ES-I3 (cell line): ENCODE results near the gene MMD2.
A peak's percentile ranks its signal among the peaks of the same experiment; 100 is the strongest.
"Not testable (repeated sequence)": the region's sequence is repeated elsewhere in the genome, so short reads cannot be mapped to it uniquely, and the experiment has no call there.

Experiments used
- H3K36me3 ChIP-seq: 2 replicates; pipeline ENCODE4 v1.6.1; 2013; ENCODE audit warnings: mild to moderate bottlenecking, low read length, control low read depth, moderate library complexity; ENCODE audit not compliant: insufficient read depth
- H3K4me1 ChIP-seq: 2 replicates; pipeline ENCODE4 v1.6.1; 2013; ENCODE audit warnings: mild to moderate bottlenecking, control low read depth, low read length; ENCODE audit not compliant: insufficient read depth
- H3K9ac ChIP-seq: 2 replicates; pipeline ENCODE4 v1.6.1; 2013; ENCODE audit warnings: low read depth, mild to moderate bottlenecking, low read length, moderate library complexity
- H3K9me3 ChIP-seq: 2 replicates; pipeline ENCODE4 v1.6.1; 2013; ENCODE audit warnings: mild to moderate bottlenecking, low read length, moderate library complexity; ENCODE audit not compliant: control insufficient read depth, insufficient read depth

MMD2 gene, protein sequence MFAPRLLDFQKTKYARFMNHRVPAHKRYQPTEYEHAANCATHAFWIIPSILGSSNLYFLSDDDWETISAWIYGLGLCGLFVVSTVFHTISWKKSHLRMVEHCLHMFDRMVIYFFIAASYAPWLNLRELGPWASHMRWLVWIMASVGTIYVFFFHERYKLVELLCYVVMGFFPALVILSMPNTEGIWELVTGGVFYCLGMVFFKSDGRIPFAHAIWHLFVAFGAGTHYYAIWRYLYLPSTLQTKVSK

DNA sequence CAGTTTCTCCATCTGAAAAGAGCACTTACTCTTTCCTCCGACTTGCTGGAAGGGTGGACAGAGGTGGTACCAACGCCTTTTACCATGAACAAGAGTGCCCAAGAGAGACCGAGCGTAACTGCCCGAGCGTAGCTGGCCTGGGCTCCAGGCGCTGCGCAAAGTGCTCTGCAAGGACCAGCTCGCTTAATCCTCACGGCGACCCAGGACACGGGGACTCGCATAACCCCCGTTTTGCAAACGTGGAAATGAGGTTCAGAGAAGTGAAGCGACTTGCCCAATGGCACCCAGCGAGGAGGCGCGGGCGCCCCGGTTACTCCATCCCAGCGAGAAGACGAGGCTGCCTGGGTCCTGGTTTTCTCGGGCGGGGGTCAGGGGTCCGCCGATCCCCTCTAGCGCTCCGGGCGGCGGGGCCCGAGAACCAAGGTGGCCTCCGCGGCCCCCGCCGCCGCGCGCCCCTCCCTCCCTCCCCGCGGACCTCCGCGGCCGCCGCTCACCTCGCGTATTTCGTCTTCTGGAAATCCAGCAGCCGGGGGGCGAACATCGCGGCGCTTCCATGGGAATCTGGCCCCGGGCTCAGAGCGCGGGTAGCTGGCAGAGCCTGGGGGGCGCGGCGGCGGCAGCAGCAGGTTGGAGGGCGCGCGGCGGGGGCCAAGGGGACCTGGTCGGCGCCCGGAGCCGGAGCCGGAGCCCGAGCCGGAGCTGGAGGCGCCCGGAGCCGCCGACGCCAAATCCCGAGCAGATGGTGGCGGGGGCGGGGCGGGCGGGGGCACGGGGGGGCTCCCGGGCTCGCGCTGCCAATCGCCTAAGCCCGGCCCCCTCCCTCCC, at the start of gene MMD2:
Gene MMD2 (minus strand): TSS at position 711 of the 825 bp plus-strand sequence. CDS start 170 bp downstream, at position 541.
- no peaks in the 10 kb centered on the region for H3K4me1 ChIP-seq
- H3K9me3 ChIP-seq: no peaks in the 10 kb centered on the region
- peak within 1 kb of the TSS; percentile 44; the same call in 1 of the 2 replicates for H3K9ac ChIP-seq
- H3K36me3 ChIP-seq: no peaks in the 10 kb centered on the region

DNA sequence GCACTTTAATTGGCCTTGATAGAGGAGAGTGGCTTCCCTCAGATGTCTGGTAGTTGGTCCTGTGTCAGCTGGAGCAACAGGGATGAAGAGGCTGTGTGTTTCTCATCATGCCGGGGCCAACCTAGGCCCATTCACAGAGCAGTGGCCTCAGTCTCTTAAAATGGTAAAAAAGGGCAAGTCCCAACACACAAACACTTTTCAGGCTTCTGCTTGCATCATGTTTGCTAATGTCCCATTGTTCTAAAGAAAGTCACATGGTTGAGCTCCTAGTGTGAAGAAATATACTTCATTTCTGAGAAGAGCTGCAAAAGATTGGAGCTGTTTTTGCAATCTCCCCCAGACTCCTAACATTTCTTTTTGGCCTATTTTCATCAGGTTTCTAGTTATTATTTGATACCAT, 46.1 kb upstream of the MMD2 start:
- H3K4me1 ChIP-seq: 0 out of 2 replicates have a peak, but pooled peaks cover 4% of the 10 kb centered on the region
- no peaks in the 10 kb centered on the region for H3K9me3 ChIP-seq
- H3K36me3 ChIP-seq: no peaks in the 10 kb centered on the region; the same call in 1 of the 2 replicates
- H3K9ac ChIP-seq: no peak overlapping the region

- H3K9ac ChIP-seq: no peak overlapping the region
- no peaks in the 10 kb centered on the region for H3K9me3 ChIP-seq
- peaks cover 2% of the 10 kb centered on the region; the same call in 1 of the 2 replicates for H3K36me3 ChIP-seq
- 0 out of 2 replicates have a peak, but pooled peaks cover 4% of the 10 kb centered on the region for H3K4me1 ChIP-seq
Observed at GRCh38 chr7:5001911-5002310, 42.9 kb upstream of the MMD2 start.

DNA sequence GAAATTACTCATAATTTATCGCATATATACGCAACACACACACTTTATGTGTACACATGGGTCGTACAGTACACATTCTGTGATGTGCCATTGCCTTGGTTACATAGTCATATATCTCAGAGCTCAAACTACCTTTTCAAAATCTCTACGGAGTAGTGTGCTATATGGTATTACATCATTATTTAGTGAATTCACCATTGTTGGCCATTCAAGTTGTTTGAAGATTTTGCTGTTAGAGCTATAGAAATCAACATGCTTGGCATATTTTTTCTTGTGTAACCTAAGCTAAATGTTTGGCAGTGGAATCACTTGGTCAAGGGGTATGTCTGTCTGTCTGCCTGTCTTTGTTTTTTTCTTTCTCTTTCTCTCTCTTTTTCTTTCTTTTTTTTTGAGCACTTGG, 42.0 kb upstream of the MMD2 start:
- Histone ChIP-seq H3K36me3 (peaks cover 2% of the 10 kb centered on the region; the same call in 1 of the 2 replicates), H3K4me1 (0 out of 2 replicates have a peak, but pooled peaks cover 4% of the 10 kb centered on the region), H3K9me3 (no peaks in the 10 kb centered on the region)

DNA sequence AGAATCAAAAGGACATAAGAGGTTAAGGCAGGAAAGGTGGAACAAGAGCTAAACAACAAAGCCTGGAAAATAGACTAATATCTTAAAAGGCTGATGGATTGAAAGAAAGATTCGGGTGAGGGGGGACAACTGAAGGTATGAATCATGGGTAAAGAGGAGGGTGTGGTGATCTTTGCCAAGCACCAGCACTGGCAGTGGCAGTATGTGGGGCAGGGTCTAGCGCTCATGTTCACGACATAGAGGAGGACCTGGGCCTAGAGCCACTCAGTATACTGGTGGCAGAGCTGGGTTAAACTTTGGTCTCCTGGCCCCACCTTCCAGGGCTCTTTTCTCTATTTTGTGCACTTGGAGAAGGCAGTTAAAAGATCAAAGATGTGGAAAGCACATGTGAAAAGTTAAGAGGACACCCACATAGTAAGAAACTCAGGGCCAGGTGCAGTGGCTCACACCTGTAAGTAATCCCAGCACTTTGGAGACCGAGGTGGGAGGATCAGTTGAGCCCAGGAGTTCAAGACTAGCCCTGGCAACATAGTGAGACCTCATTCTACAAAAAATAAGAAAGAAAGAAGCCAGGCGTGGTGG, 40.5 kb upstream of the MMD2 start:
- no peak overlapping the region for H3K9ac ChIP-seq
- no peaks in the 10 kb centered on the region for H3K9me3 ChIP-seq
- H3K4me1 ChIP-seq: no peaks in the 10 kb centered on the region
- H3K36me3 ChIP-seq: peaks cover 6% of the 10 kb centered on the region; the same call in 1 of the 2 replicates

More for the DNA sequence above, 42.0 kb upstream of the MMD2 start:
- no peak overlapping the region for H3K9ac ChIP-seq

- peaks cover 11% of the 10 kb centered on the region for H3K36me3 ChIP-seq
- H3K9me3 ChIP-seq: no peaks in the 10 kb centered on the region
- no peak overlapping the region for H3K9ac ChIP-seq
- no peaks in the 10 kb centered on the region for H3K4me1 ChIP-seq
Observed at GRCh38 chr7:4998910-4999309, 39.9 kb upstream of the MMD2 start.

DNA sequence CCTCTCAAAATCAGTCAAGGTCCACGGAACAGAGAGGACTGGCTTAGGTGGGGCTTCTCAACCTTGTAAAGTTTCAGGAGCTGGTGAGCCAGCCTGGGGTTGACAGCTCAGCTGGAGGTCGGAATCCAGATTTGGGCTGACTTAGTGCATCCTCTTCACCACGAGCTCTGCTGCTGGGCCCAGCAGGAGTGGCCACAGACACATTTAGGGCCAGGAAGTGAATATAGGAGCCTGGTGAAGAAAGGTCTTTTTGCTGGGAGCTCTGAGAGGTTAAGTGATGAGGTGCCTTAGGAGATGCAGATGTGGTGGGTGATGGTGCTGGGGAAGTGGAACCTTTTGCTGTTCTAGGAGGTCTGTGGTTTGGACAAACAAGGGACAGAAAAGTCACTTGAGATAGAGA, 39.3 kb upstream of the MMD2 start:
- no peaks in the 10 kb centered on the region for H3K4me1 ChIP-seq
- H3K9me3 ChIP-seq: no peaks in the 10 kb centered on the region
- peaks cover 14% of the 10 kb centered on the region for H3K36me3 ChIP-seq
- no peak overlapping the region for H3K9ac ChIP-seq

DNA sequence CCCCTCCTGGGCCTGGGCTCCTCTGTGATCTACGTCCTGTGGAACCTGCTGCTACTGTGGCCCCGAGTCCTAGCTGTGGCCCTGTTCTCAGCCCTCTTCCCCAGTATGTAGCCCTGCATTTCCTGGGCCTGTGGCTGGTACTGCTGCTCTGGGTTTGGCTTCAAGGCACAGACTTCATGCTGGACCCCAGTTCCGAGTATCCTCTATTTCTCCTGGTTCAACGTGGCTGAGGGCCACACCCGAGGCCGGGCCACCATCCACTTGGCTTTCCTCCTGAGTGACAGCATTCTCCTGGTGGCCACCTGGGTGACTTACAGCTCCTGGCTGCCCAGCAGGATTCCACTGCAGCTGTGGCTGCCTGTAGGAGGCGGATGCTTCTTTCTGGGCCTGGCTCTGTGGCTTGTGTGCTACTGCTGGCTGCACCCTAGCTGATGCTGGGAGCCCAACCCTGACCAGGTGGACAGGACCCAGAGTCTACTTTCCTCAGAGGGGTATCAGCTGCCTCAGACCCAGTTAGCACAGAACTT, 37.8 kb upstream of the MMD2 start:
- peaks cover 16% of the 10 kb centered on the region for H3K36me3 ChIP-seq
- H3K9ac ChIP-seq: no peak overlapping the region
- no peaks in the 10 kb centered on the region for H3K9me3 ChIP-seq
- H3K4me1 ChIP-seq: no peaks in the 10 kb centered on the region

DNA sequence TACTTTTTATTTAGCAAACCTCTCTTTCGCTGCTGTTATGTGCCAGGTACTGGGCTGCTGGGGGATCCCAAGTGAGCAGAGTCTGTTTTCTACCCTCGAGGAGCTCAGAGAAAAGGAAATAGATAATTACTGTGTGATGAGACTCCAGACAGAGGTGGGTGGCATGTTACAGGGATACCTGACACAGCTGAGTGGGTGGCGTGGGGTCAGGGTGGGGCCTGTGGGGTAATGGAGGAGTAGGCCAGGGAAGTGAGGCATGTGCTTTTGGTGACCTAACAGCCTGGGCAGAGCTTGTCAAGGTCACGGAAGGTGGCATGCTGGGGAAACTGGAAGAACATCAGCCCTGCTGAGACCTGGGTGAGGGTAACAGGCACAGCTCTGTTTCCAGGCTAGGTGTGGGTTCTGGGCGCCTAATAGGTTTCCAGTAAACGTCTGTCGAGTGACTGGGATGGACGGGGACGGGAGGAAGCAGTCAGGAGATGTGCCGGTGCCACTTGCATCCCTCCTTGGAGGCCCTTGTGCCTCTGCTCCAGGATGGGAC, 36.5 kb upstream of the MMD2 start:
- Histone ChIP-seq H3K4me1 (no peaks in the 10 kb centered on the region), H3K36me3 (peaks cover 17% of the 10 kb centered on the region), H3K9me3 (no peaks in the 10 kb centered on the region), H3K9ac (no peak overlapping the region)

- Histone ChIP-seq H3K36me3 (peaks cover 19% of the 10 kb centered on the region), H3K4me1 (no peaks in the 10 kb centered on the region), H3K9ac (no peak overlapping the region), H3K9me3 (no peaks in the 10 kb centered on the region)
Observed at GRCh38 chr7:4993471-4993870, 34.5 kb upstream of the MMD2 start.

DNA sequence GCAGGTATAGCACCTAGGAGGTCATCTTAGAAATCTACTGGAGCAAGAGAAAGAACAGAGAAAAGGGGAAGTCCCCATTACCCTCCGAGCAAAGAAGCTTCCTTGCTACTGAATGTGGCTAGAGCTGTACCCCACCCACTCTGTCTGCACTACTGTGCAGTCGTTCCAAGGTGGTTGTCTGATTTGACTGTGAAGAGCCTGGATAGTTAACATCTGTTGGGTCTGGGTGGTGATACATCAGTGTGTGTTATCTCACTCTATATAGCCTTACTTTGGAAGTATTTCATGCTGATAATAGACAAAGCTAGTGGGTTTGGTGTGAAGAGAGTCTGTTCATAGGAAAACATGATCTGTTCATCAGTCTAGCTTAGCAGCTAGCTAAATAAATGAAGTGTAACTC, 23.8 kb upstream of the MMD2 start:
- not testable (repeated sequence) for H3K4me1 ChIP-seq, H3K9me3 ChIP-seq, H3K9ac ChIP-seq
- peaks cover 10% of the 10 kb centered on the region for H3K36me3 ChIP-seq

GRCh38 chr7:4981295-4981890, 22.4 kb upstream of the MMD2 start:
- not testable (repeated sequence) for H3K9ac ChIP-seq, H3K36me3 ChIP-seq, H3K4me1 ChIP-seq, H3K9me3 ChIP-seq

GRCh38 chr7:4975626-4976025, 16.6 kb upstream of the MMD2 start:
- H3K9ac ChIP-seq, H3K36me3 ChIP-seq, H3K9me3 ChIP-seq, H3K4me1 ChIP-seq: not testable (repeated sequence)

DNA sequence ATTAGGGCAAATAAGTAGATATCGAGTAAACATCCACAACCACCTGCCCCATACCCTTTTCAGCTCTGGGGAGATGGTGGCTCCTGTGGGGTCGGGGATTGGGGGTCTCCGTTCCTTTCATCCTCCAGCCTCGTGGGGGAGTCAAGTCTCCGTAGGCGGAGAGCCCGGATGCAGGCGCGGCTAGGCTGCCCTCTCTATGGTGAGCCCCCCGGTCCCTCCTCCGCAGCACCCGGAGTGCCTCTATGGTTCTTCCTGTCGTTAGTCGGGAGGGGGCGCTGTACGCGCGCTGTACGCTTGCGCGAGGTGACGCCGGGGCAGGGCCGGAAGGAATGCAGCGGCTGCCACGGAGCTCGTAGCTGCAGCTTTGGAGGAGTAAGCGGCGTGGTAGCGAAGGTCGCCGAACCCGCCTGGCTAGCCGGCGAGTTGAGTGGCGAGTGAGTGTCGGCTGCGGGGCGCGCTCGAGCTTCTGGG, 14.8 kb upstream of the MMD2 start:
- H3K4me1 ChIP-seq: no peaks in the 10 kb centered on the region
- no peaks in the 10 kb centered on the region for H3K9me3 ChIP-seq
- no peaks in the 10 kb centered on the region; the same call in 1 of the 2 replicates for H3K36me3 ChIP-seq
- peak overlapping the region; percentile 78 for H3K9ac ChIP-seq
